HL-60 (cell line): ENCODE results near the gene CHRNA3.

Experiments used
- DNase-seq, 2 experiments: peaks; one replicate each; pipeline ENCODE4 v3.0.0-alpha.2; 2010 to 2020; ENCODE audit warnings: low read depth in 1 of 2, low spot score in 1 of 2
- H3K27ac ChIP-seq: fragments of 250-450 bp; sonication (Bioruptor Pico); replicated peaks from 2 replicates; pipeline ENCODE4 v1.5.1; 2020; ENCODE audit warnings: mild to moderate bottlenecking, moderate library complexity
- H3K27me3 ChIP-seq: fragments of 250-450 bp; sonication (Bioruptor Pico); 2 replicates; pipeline ENCODE4 v1.5.1; 2021; ENCODE audit warnings: mild to moderate bottlenecking, moderate library complexity; ENCODE audit not compliant: insufficient read depth, poor library complexity, severe bottlenecking
- H3K4me3 ChIP-seq: replicated peaks from 2 replicates; pipeline ENCODE4 v1.5.1; 2011; ENCODE audit warnings: mild to moderate bottlenecking, control low read depth, low read length; ENCODE audit not compliant: insufficient read depth
- CTCF ChIP-seq: IDR thresholded peaks from one replicate; pipeline ENCODE4 v1.5.1; 2011; ENCODE audit warnings: low read length, control low read depth, inconsistent platforms; ENCODE audit not compliant: insufficient read depth
- GABPA ChIP-seq: IDR thresholded peaks from 2 replicates; pipeline ENCODE4 v1.6.1; 2012; ENCODE audit warnings: low read depth
- POLR2AphosphoS5 ChIP-seq: IDR thresholded peaks from 2 replicates; pipeline ENCODE4 v1.6.1; 2012; ENCODE audit warnings: low read depth
- SPI1 ChIP-seq: IDR thresholded peaks from 2 replicates; pipeline ENCODE4 v1.6.1; 2012; ENCODE audit warnings: low read depth, mild to moderate bottlenecking, borderline replicate concordance
- TF ChIP-seq, protein P1 (sequence below): IDR thresholded peaks from 2 replicates; pipeline ENCODE4 v1.6.1; 2012; ENCODE audit warnings: low read depth; ENCODE audit not compliant: insufficient replicate concordance

The CHRNA3 gene

GRCh38 chr15:78634210-78635145 lies 13.7 kb upstream of the CHRNA3 start:
- TF ChIP-seq CTCF (no peak), SPI1 (no peak), POLR2AphosphoS5 (no peak), GABPA (no peak)
- TF ChIP-seq, protein P1, sequence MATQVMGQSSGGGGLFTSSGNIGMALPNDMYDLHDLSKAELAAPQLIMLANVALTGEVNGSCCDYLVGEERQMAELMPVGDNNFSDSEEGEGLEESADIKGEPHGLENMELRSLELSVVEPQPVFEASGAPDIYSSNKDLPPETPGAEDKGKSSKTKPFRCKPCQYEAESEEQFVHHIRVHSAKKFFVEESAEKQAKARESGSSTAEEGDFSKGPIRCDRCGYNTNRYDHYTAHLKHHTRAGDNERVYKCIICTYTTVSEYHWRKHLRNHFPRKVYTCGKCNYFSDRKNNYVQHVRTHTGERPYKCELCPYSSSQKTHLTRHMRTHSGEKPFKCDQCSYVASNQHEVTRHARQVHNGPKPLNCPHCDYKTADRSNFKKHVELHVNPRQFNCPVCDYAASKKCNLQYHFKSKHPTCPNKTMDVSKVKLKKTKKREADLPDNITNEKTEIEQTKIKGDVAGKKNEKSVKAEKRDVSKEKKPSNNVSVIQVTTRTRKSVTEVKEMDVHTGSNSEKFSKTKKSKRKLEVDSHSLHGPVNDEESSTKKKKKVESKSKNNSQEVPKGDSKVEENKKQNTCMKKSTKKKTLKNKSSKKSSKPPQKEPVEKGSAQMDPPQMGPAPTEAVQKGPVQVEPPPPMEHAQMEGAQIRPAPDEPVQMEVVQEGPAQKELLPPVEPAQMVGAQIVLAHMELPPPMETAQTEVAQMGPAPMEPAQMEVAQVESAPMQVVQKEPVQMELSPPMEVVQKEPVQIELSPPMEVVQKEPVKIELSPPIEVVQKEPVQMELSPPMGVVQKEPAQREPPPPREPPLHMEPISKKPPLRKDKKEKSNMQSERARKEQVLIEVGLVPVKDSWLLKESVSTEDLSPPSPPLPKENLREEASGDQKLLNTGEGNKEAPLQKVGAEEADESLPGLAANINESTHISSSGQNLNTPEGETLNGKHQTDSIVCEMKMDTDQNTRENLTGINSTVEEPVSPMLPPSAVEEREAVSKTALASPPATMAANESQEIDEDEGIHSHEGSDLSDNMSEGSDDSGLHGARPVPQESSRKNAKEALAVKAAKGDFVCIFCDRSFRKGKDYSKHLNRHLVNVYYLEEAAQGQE = no peak
- no peaks in the 10 kb centered on the region for H3K27me3 ChIP-seq
- H3K4me3 ChIP-seq = no peak overlapping the region
- H3K27ac ChIP-seq = no peak overlapping the region
- DNase-seq = no peak

- Histone ChIP-seq H3K4me3 (no peak overlapping the region), H3K27ac (no peak overlapping the region), H3K27me3 (no peaks in the 10 kb centered on the region)
- TF ChIP-seq POLR2AphosphoS5 (no peak), CTCF (no peak), SPI1 (no peak), GABPA (no peak)
- TF ChIP-seq, protein P1 = no peak
- DNase-seq = no peak
These were observed 12.6 kb upstream of the CHRNA3 start for GRCh38 chr15:78633348-78633747.

- TF ChIP-seq CTCF (no peak), GABPA (no peak), POLR2AphosphoS5 (no peak), SPI1 (no peak)
- TF ChIP-seq, protein P1 = no peak
- no peaks in the 10 kb centered on the region for H3K27me3 ChIP-seq
These were observed 10.3 kb upstream of the CHRNA3 start for GRCh38 chr15:78630886-78631633.

More at GRCh38 chr15:78630886-78631633, 10.3 kb upstream of the CHRNA3 start:
- H3K27ac ChIP-seq = no peak overlapping the region
- no peak for DNase-seq
- no peak overlapping the region for H3K4me3 ChIP-seq
